HCT116 (cell line): Measurements from ENCODE around the gene COMMD1. TPM values are rescaled to one million over a fixed set of nuclear protein-coding genes. Genes with fewer than 3 reads are reported as not detected.

ENCODE experiments used
- ATAC-seq: fragments of 200-7000 bp; cut with Tn5 transposase; 2 replicates; pipeline ENCODE4 v1.9.1; 2020; ENCODE audit warnings: mild to moderate bottlenecking, moderate library complexity
- BruUV-seq: library from RNA; stranded (reverse); fragments of 400-500 nt; replicated peaks from 2 replicates; lab custom pipeline; 2021; lab: Mats Ljungman, UMichigan
- CTCF ChIA-PET: fragments of 300-600 bp; sonication (Branson Sonifier 250); formaldehyde crosslinking; loops from one replicate; lab custom pipeline; 2021; ENCODE audit warnings: antibody characterized with exemption; lab: Charles Lee
- POLR2A ChIA-PET: fragments of 300-600, 350-600 bp; sonication (Branson Sonifier 250); formaldehyde crosslinking; loops from one replicate; lab custom pipeline; 2021; ENCODE audit warnings: antibody characterized with exemption; lab: Charles Lee
- RAD21 ChIA-PET, 2 experiments: fragments of 300-600 bp; sonication (Branson Sonifier 250); formaldehyde crosslinking; loops; one replicate each; lab custom pipeline; 2023; ENCODE audit warnings: low total read pairs in 2 of 2; ENCODE audit not compliant: uncharacterized antibody in 2 of 2, unreplicated experiment in 2 of 2, low non-redundant PET in 1 of 2; lab: Charles Lee
- DNase-seq: peaks from one replicate; pipeline ENCODE4 v3.0.0-alpha.2; 2010; ENCODE audit warnings: low read depth, low spot score
- H2AFZ ChIP-seq: fragments of 200-600 bp; shearing (Covaris generic), sonication (generic); 2 replicates; pipeline ENCODE4 v1.6.1; 2017; ENCODE audit warnings: low read depth, mixed run types, mixed read lengths, antibody characterized with exemption, low read length; ENCODE audit not compliant: poor library complexity, severe bottlenecking
- H3K27ac ChIP-seq: 2 replicates; pipeline ENCODE4 v1.5.1; 2012; ENCODE audit warnings: low read depth, low read length
- H3K27me3 ChIP-seq: fragments of 200-600 bp; sonication (generic); 2 replicates; pipeline ENCODE4 v1.6.1; 2016; ENCODE audit warnings: mixed run types, low read length, mixed read lengths; ENCODE audit not compliant: insufficient read depth
- H3K36me3 ChIP-seq, 2 experiments: fragments of 200-500 bp in 1 of 2; fragments of 200-600 bp in 1 of 2; sonication (Bioruptor generic) in 1 of 2; sonication (generic) in 1 of 2; 2 replicates each; pipeline versions ENCODE4 v1.5.1 to v1.6.1; 2014 to 2016; ENCODE audit warnings: low read length in 2 of 2, inconsistent platforms in 1 of 2, mixed read lengths in 1 of 2, mixed run types in 1 of 2; ENCODE audit not compliant: insufficient read depth in 2 of 2, control insufficient read depth in 1 of 2
- H3K4me1 ChIP-seq, 2 experiments: fragments of 200-600 bp in 1 of 2; sonication (generic) in 1 of 2; 2 replicates each; pipeline versions ENCODE4 v1.5.1 to v1.6.1; 2012 to 2017; ENCODE audit warnings: low read length in 2 of 2, inconsistent platforms in 1 of 2, mild to moderate bottlenecking in 1 of 2, mixed read lengths in 1 of 2, mixed run types in 1 of 2, moderate library complexity in 1 of 2; ENCODE audit not compliant: insufficient read depth in 2 of 2, control insufficient read depth in 1 of 2
- H3K4me2 ChIP-seq: fragments of 200-600 bp; sonication (generic); 2 replicates; pipeline ENCODE4 v1.6.1; 2017; ENCODE audit warnings: mixed run types, low read length, mixed read lengths
- H3K4me3 ChIP-seq, 2 experiments: fragments of 200-600 bp in 1 of 2; sonication (generic) in 1 of 2; replicated peaks in 1 of 2; 2 replicates each; pipeline ENCODE4 v1.5.1; 2011 to 2016; ENCODE audit warnings: low read length in 2 of 2, control low read depth in 1 of 2, low read depth in 1 of 2, mild to moderate bottlenecking in 1 of 2, mixed read lengths in 1 of 2, mixed run types in 1 of 2
- H3K79me2 ChIP-seq: fragments of 200-600 bp; sonication (generic); 2 replicates; pipeline ENCODE4 v1.6.1; 2017; ENCODE audit warnings: mild to moderate bottlenecking, mixed run types, low read length, moderate library complexity, mixed read lengths; ENCODE audit not compliant: insufficient read depth
- H3K9ac ChIP-seq: fragments of 200-600 bp; sonication (generic); 2 replicates; pipeline ENCODE4 v1.6.1; 2016; ENCODE audit warnings: low read length, mixed read lengths
- H3K9me2 ChIP-seq: fragments of 200-600 bp; sonication (generic), shearing (Covaris generic); 2 replicates; pipeline ENCODE4 v1.6.1; 2017; ENCODE audit warnings: mixed run types, mild to moderate bottlenecking, moderate library complexity; ENCODE audit not compliant: insufficient read depth
- H3K9me3 ChIP-seq, 2 experiments: fragments of 200-500 bp in 1 of 2; fragments of 200-600 bp in 1 of 2; sonication (Bioruptor generic) in 1 of 2; sonication (generic) in 1 of 2; 2 replicates each; pipeline ENCODE4 v1.6.1; 2014 to 2017; ENCODE audit warnings: low read length in 2 of 2, mixed read lengths in 2 of 2, inconsistent platforms in 1 of 2, low read depth in 1 of 2, mild to moderate bottlenecking in 1 of 2, mixed run types in 1 of 2, moderate library complexity in 1 of 2; ENCODE audit not compliant: control insufficient read depth in 1 of 2, insufficient read depth in 1 of 2
- H4K20me1 ChIP-seq: fragments of 200-600 bp; sonication (generic), shearing (Covaris generic); 2 replicates; pipeline ENCODE4 v1.6.1; 2017; ENCODE audit warnings: mixed run types, mild to moderate bottlenecking, moderate library complexity; ENCODE audit not compliant: insufficient read depth
- RAD21 ChIP-seq: IDR thresholded peaks from 2 replicates; pipeline ENCODE4 v1.6.1; 2012; ENCODE audit warnings: low read depth, mild to moderate bottlenecking
- REST ChIP-seq: IDR thresholded peaks from 2 replicates; pipeline ENCODE4 v1.6.1; 2012; ENCODE audit warnings: low read depth
- SP1 ChIP-seq: IDR thresholded peaks from 2 replicates; pipeline ENCODE4 v1.6.1; 2012; ENCODE audit warnings: low read depth
- SRF ChIP-seq: IDR thresholded peaks from 2 replicates; pipeline ENCODE4 v1.6.1; 2012; ENCODE audit warnings: low read depth
- TCF7L2 ChIP-seq: IDR thresholded peaks from 2 replicates; pipeline ENCODE4 v1.7.0; 2011; ENCODE audit warnings: borderline replicate concordance, inconsistent platforms; ENCODE audit not compliant: insufficient read depth, insufficient read length; ENCODE audit errors: extremely low read depth
- ZNF274 ChIP-seq: fragments of 200-500 bp; sonication (Bioruptor generic); IDR thresholded peaks from 2 replicates; pipeline ENCODE4 v1.6.1; 2014; ENCODE audit warnings: mild to moderate bottlenecking, low read depth, low read length, inconsistent platforms
- intact Hi-C: fragments of 100-400 bp; cut with micrococcal nuclease; formaldehyde crosslinking; loops from 2 replicates; pipeline ENCODE4 v1.10.0; 2022
- total RNA-seq: library from RNA; stranded (reverse); gene quantifications from one replicate; pipeline ENCODE4 v1.2.1, GENCODE V29; 2021; ENCODE audit not compliant: unreplicated experiment

COMMD1 gene
- total RNA-seq, 1 experiment from 2014 or later: 16.1 TPM

GRCh38 chr2:61926531-61927477 is 21.3 kb downstream of the COMMD1 start:
- CTCF ChIA-PET: no interaction called here
- no peak for ATAC-seq
- no peak overlapping the region for H3K27ac ChIP-seq

More at GRCh38 chr2:61926531-61927477, 21.3 kb downstream of the COMMD1 start:
- Histone ChIP-seq H3K4me2 (no peak overlapping the region), H3K9ac (no peak overlapping the region), H3K4me1 (no peaks in the 10 kb centered on the region), H2AFZ (no peak overlapping the region), H3K27me3 (no peaks in the 10 kb centered on the region), H4K20me1 (no peaks in the 10 kb centered on the region), H3K36me3 (no peaks in the 10 kb centered on the region), H3K79me2 (no peaks in the 10 kb centered on the region), H3K4me3 (no peak overlapping the region), H3K9me3 (no peaks in the 10 kb centered on the region), H3K9me2 (no peaks in the 10 kb centered on the region)
- no peak for DNase-seq
- TF ChIP-seq REST: no peak
- TF ChIP-seq TCF7L2: no peak
- no peak for TF ChIP-seq RAD21
- no peak for TF ChIP-seq SRF
- no peak for TF ChIP-seq SP1
- no peak for TF ChIP-seq ZNF274
- intact Hi-C loops: no loop called here
- no TSS peak for BruUV-seq
- ChIA-PET POLR2A (no interaction called here), RAD21 (no interaction called here)
